Measurements from ENCODE around the gene ALDH3B2.
"Not testable (repeated sequence)": the region's sequence is repeated elsewhere in the genome, so short reads cannot be mapped to it uniquely, and the experiment has no call there.

Gene ALDH3B2

GRCh38 chr11:67629386-67630227 is 44.8 kb downstream of the ALDH3B2 start, which contains the start of gene NUDT8:
Gene NUDT8 (minus strand): TSS chr11:67629937. CDS start chr11:67629911, 26 bp downstream.
- DNase-seq (ENCODE audit: low spot score) = peak; percentile 86

GRCh38 chr11:67628710-67629385 is 45.6 kb downstream of the ALDH3B2 start:
- no peak for DNase-seq (ENCODE audit: low spot score)

GRCh38 chr11:67627812-67628624 is 46.4 kb downstream of the ALDH3B2 start:
- no peak for DNase-seq (ENCODE audit: low spot score)

- no peak for DNase-seq (ENCODE audit: low spot score)
These were observed 47.0 kb downstream of the ALDH3B2 start for GRCh38 chr11:67627441-67627811.

GRCh38 chr11:67626970-67627369 is 47.5 kb downstream of the ALDH3B2 start:
- DNase-seq (ENCODE audit: low spot score) = no peak

- DNase-seq (ENCODE audit: low spot score) = not testable (repeated sequence)
These were observed 48.1 kb downstream of the ALDH3B2 start for GRCh38 chr11:67626131-67626833.

- DNase-seq (ENCODE audit: low spot score) = not testable (repeated sequence)
These were observed 50.6 kb downstream of the ALDH3B2 start for GRCh38 chr11:67623795-67624194.

- not testable (repeated sequence) for DNase-seq (ENCODE audit: low spot score)
These were observed 51.5 kb downstream of the ALDH3B2 start for GRCh38 chr11:67622905-67623304.

- not testable (repeated sequence) for DNase-seq (ENCODE audit: low spot score)
These were observed 52.5 kb downstream of the ALDH3B2 start for GRCh38 chr11:67621928-67622327.

GRCh38 chr11:67620621-67621020 is 53.8 kb downstream of the ALDH3B2 start:
- DNase-seq (ENCODE audit: low spot score) = not testable (repeated sequence)

- DNase-seq (ENCODE audit: low spot score) = not testable (repeated sequence)
These were observed 54.5 kb downstream of the ALDH3B2 start for GRCh38 chr11:67619683-67620618.

- not testable (repeated sequence) for DNase-seq (ENCODE audit: low spot score)
These were observed 55.3 kb downstream of the ALDH3B2 start for GRCh38 chr11:67618901-67619659.

- no peak for DNase-seq (ENCODE audit: low spot score)
These were observed 57.0 kb downstream of the ALDH3B2 start for GRCh38 chr11:67617243-67617953.

GRCh38 chr11:67616431-67617242 is 57.8 kb downstream of the ALDH3B2 start:
- DNase-seq (ENCODE audit: low spot score) = no peak

GRCh38 chr11:67615728-67616430 is 58.5 kb downstream of the ALDH3B2 start:
- no peak for DNase-seq (ENCODE audit: low spot score)

GRCh38 chr11:67614730-67615714 is 59.4 kb downstream of the ALDH3B2 start:
- peak; percentile 54 for DNase-seq (ENCODE audit: low spot score)
